H1 (cell line): Measurements from ENCODE around the gene MACROD2. TPM values are rescaled to one million over a fixed set of nuclear protein-coding genes. Genes with fewer than 3 reads are reported as not detected.

ENCODE experiments used
- CTCF ChIA-PET: fragments of 300-600 bp; sonication (Branson Sonifier 250); formaldehyde crosslinking; loops from one replicate; lab custom pipeline; 2021; ENCODE audit not compliant: partially characterized antibody; lab: Charles Lee
- POLR2A ChIA-PET: fragments of 300-600 bp; sonication (Branson Sonifier 250); formaldehyde crosslinking; loops from one replicate; lab custom pipeline; 2021; ENCODE audit warnings: inconsistent platforms; ENCODE audit not compliant: partially characterized antibody; lab: Charles Lee
- DNase-seq, 2 experiments: peaks; one replicate each; pipeline versions ENCODE4 v3.0.0 to v3.0.0-alpha.2; 2010 to 2022; ENCODE audit warnings: low spot score in 2 of 2, low read depth in 1 of 2, mixed read lengths in 1 of 2
- FAIRE-seq: peaks from 2 replicates; lab custom pipeline; 2011; peaks lifted over from hg19 to GRCh38; lab: Jason Lieb, UNC
- H2AFZ ChIP-seq: 2 replicates; pipeline ENCODE4 v1.8.1; 2012; ENCODE audit warnings: low read length, inconsistent platforms
- H2AK5ac ChIP-seq: 2 replicates; pipeline ENCODE4 v1.6.1; 2013; ENCODE audit warnings: low read depth, low read length
- H2BK120ac ChIP-seq: replicated peaks from 2 replicates; pipeline ENCODE3; 2013; ENCODE audit warnings: low read depth, low read length, inconsistent platforms
- H2BK12ac ChIP-seq: 2 replicates; pipeline ENCODE4 v1.6.1; 2013; ENCODE audit warnings: low read depth, low read length
- H2BK15ac ChIP-seq: 2 replicates; pipeline ENCODE4 v1.6.1; 2013; ENCODE audit warnings: low read length
- H2BK20ac ChIP-seq: 2 replicates; pipeline ENCODE4 v1.6.1; 2013; ENCODE audit warnings: low read length
- H2BK5ac ChIP-seq: 2 replicates; pipeline ENCODE4 v1.6.1; 2013; ENCODE audit warnings: low read depth, low read length
- H3K14ac ChIP-seq: 2 replicates; pipeline ENCODE4 v1.6.1; 2013; ENCODE audit warnings: inconsistent platforms; ENCODE audit not compliant: insufficient read length
- H3K18ac ChIP-seq: 2 replicates; pipeline ENCODE4 v1.6.1; 2013; ENCODE audit warnings: low read length; ENCODE audit errors: extremely low read depth
- H3K23ac ChIP-seq: 2 replicates; pipeline ENCODE4 v1.6.1; 2013; ENCODE audit warnings: inconsistent platforms; ENCODE audit not compliant: insufficient read length
- H3K23me2 ChIP-seq: 2 replicates; pipeline ENCODE4 v1.6.1; 2013; ENCODE audit warnings: low read depth, low read length
- H3K27ac ChIP-seq: 2 replicates; pipeline ENCODE4 v1.6.1; 2011; ENCODE audit warnings: low read depth, low read length, inconsistent platforms
- H3K27me3 ChIP-seq, 4 experiments: replicated peaks in 1 of 4; 1 replicate in 1 of 4; 2 replicates in 3 of 4; pipeline versions ENCODE4 v1.6.1 to v1.8.1; 2011 to 2013; ENCODE audit warnings: low read length in 3 of 4, mild to moderate bottlenecking in 3 of 4, inconsistent platforms in 2 of 4, mixed read lengths in 2 of 4, moderate library complexity in 1 of 4; ENCODE audit not compliant: control insufficient read depth in 3 of 4, insufficient read depth in 3 of 4; ENCODE audit errors: extremely low read depth in 1 of 4
- H3K36me3 ChIP-seq, 4 experiments: 2 replicates each; pipeline versions ENCODE4 v1.6.1 to v1.8.1; 2011 to 2013; ENCODE audit warnings: mild to moderate bottlenecking in 4 of 4, low read length in 3 of 4, moderate library complexity in 2 of 4, control low read depth in 1 of 4, inconsistent platforms in 1 of 4; ENCODE audit not compliant: insufficient read depth in 4 of 4, control insufficient read depth in 2 of 4
- H3K4ac ChIP-seq: replicated peaks from 2 replicates; pipeline ENCODE3; 2013; ENCODE audit warnings: low read length, low read depth, mixed read lengths, inconsistent platforms; ENCODE audit not compliant: insufficient read length
- H3K4me1 ChIP-seq, 4 experiments: replicated peaks in 1 of 4; 1 replicate in 1 of 4; 2 replicates in 3 of 4; pipeline versions ENCODE4 v1.6.1 to v1.8.1; 2011 to 2013; ENCODE audit warnings: low read length in 3 of 4, inconsistent platforms in 2 of 4, mixed read lengths in 1 of 4; ENCODE audit not compliant: insufficient read depth in 4 of 4, control insufficient read depth in 3 of 4
- H3K4me2 ChIP-seq, 2 experiments: 2 replicates each; pipeline versions ENCODE4 v1.6.1 to v1.8.1; 2011 to 2013; ENCODE audit warnings: low read depth in 2 of 2, low read length in 2 of 2, control low read depth in 1 of 2, inconsistent platforms in 1 of 2, mild to moderate bottlenecking in 1 of 2; ENCODE audit not compliant: insufficient read depth in 1 of 2
- H3K4me3 ChIP-seq, 4 experiments: fragments of 200-600, 300-600 bp in 1 of 4; sonication (generic), shearing (Covaris generic), sonication (Bioruptor Twin) in 1 of 4; 2 replicates each; pipeline versions ENCODE4 v1.5.1 to v1.8.1; 2011 to 2016; ENCODE audit warnings: low read length in 4 of 4, low read depth in 3 of 4, control low read depth in 2 of 4, inconsistent platforms in 2 of 4, mild to moderate bottlenecking in 2 of 4, mixed read lengths in 1 of 4, moderate library complexity in 1 of 4; ENCODE audit not compliant: insufficient read depth in 2 of 4; ENCODE audit errors: extremely low read depth in 1 of 4
- H3K56ac ChIP-seq: replicated peaks from 2 replicates; pipeline ENCODE3; 2013; ENCODE audit warnings: low read depth, mild to moderate bottlenecking, mixed read lengths, low read length, inconsistent platforms; ENCODE audit not compliant: insufficient read length
- H3K79me1 ChIP-seq: 2 replicates; pipeline ENCODE4 v1.6.1; 2013; ENCODE audit warnings: low read depth, low read length, control low read depth
- H3K79me2 ChIP-seq, 2 experiments: 2 replicates each; pipeline versions ENCODE4 v1.6.1 to v1.8.1; 2012 to 2013; ENCODE audit warnings: low read length in 2 of 2, mild to moderate bottlenecking in 2 of 2, inconsistent platforms in 1 of 2; ENCODE audit not compliant: insufficient read depth in 2 of 2, control insufficient read depth in 1 of 2
- H3K9ac ChIP-seq, 4 experiments: replicated peaks in 1 of 4; 1 replicate in 1 of 4; 2 replicates in 3 of 4; pipeline versions ENCODE4 v1.6.1 to v1.8.1; 2011 to 2013; ENCODE audit warnings: low read depth in 3 of 4, low read length in 3 of 4, control low read depth in 2 of 4, mild to moderate bottlenecking in 2 of 4, moderate library complexity in 2 of 4, inconsistent platforms in 1 of 4; ENCODE audit errors: extremely low read depth in 1 of 4
- H3K9me3 ChIP-seq, 2 experiments: 2 replicates each; pipeline versions ENCODE4 v1.6.1 to v1.8.1; 2012 to 2013; ENCODE audit warnings: mild to moderate bottlenecking in 2 of 2, moderate library complexity in 2 of 2, control low read depth in 1 of 2, inconsistent platforms in 1 of 2, low read depth in 1 of 2, low read length in 1 of 2, mixed read lengths in 1 of 2; ENCODE audit not compliant: insufficient read depth in 2 of 2
- H4K20me1 ChIP-seq, 2 experiments: replicated peaks in 1 of 2; 2 replicates each; pipeline versions ENCODE3 to v1.8.1; 2011 to 2013; ENCODE audit warnings: inconsistent platforms in 2 of 2, low read length in 2 of 2, mild to moderate bottlenecking in 1 of 2; ENCODE audit not compliant: insufficient read depth in 2 of 2, control insufficient read depth in 1 of 2
- H4K5ac ChIP-seq: 2 replicates; pipeline ENCODE4 v1.6.1; 2013; ENCODE audit warnings: low read length, low read depth, mixed read lengths, inconsistent platforms; ENCODE audit not compliant: insufficient read length
- H4K8ac ChIP-seq: 2 replicates; pipeline ENCODE4 v1.8.0; 2013; ENCODE audit warnings: mild to moderate bottlenecking, moderate library complexity, low read length, inconsistent platforms; ENCODE audit not compliant: insufficient read depth; ENCODE audit errors: extremely low read depth
- H4K91ac ChIP-seq: replicated peaks from 2 replicates; pipeline ENCODE3; 2013; ENCODE audit warnings: low read length, mixed read lengths, inconsistent platforms; ENCODE audit not compliant: insufficient read length
- GABPA ChIP-seq: IDR thresholded peaks from 2 replicates; pipeline ENCODE4 v1.6.1; 2011; ENCODE audit warnings: mild to moderate bottlenecking, low read length, moderate library complexity, borderline replicate concordance; ENCODE audit not compliant: insufficient read depth
- HDAC2 ChIP-seq, 2 experiments: fragments of 300-600 bp in 1 of 2; sonication (generic) in 1 of 2; IDR thresholded peaks; 2 replicates each; pipeline ENCODE4 v1.6.1; 2011 to 2012; ENCODE audit warnings: low read depth in 2 of 2, low read length in 2 of 2, mild to moderate bottlenecking in 2 of 2, moderate library complexity in 2 of 2, borderline replicate concordance in 1 of 2, inconsistent platforms in 1 of 2
- NANOG ChIP-seq: IDR thresholded peaks from 2 replicates; pipeline ENCODE4 v1.6.1; 2011; ENCODE audit warnings: low read length, low read depth, mild to moderate bottlenecking, inconsistent platforms; ENCODE audit not compliant: insufficient read depth, poor library complexity, severe bottlenecking
- SP4 ChIP-seq: IDR thresholded peaks from 2 replicates; pipeline ENCODE4 v1.6.1; 2012; ENCODE audit warnings: low read length, inconsistent platforms
- SRF ChIP-seq: IDR thresholded peaks from 2 replicates; pipeline ENCODE4 v1.6.1; 2011; ENCODE audit warnings: mild to moderate bottlenecking, low read depth, low read length, moderate library complexity
- TBP ChIP-seq: IDR thresholded peaks from 2 replicates; pipeline ENCODE4 v1.6.1; 2011; ENCODE audit warnings: low read depth, low read length, improper control_type of control experiment
- ZNF274 ChIP-seq: IDR thresholded peaks from 2 replicates; pipeline ENCODE4 v1.7.0; 2012; ENCODE audit warnings: low read length, borderline replicate concordance; ENCODE audit errors: extremely low read depth
- WGBS, 2 experiments: shearing (Covaris generic) in 1 of 2; methylation state at CpG; one replicate each; pipeline versions ENCODE4 v1.1.6 to v1.1.7; 2013 to 2015; ENCODE audit warnings: low lambda C conversion rate in 2 of 2, mixed read lengths in 2 of 2, inconsistent platforms in 1 of 2, low coverage in 1 of 2, missing lambda C conversion rate in 1 of 2; ENCODE audit not compliant: insufficient replicate concordance in 2 of 2, insufficient coverage in 1 of 2, insufficient read length in 1 of 2; ENCODE audit errors: extremely low coverage in 1 of 2, missing lambda C conversion rate in 1 of 2; 5-methylcytosine and 5-hydroxymethylcytosine counted together
- polyA plus RNA-seq, 7 experiments: library from polyadenylated mRNA; depleted of rRNA in 3 of 7; stranded (reverse) in 5 of 7; unstranded in 2 of 7; fragments of >200 nt in 5 of 7; fragments of 200-250 nt in 2 of 7; gene quantifications; 1 replicate in 5 of 7; 2 replicates in 1 of 7; 4 replicates in 1 of 7; pipeline versions ENCODE4 v1.2.1 to v1.2.3, GENCODE V29; 2011 to 2013; ENCODE audit warnings: missing spikeins in 2 of 7, mixed read lengths in 2 of 7
- total RNA-seq: library from RNA; stranded (reverse); fragmentation: NEBNext Ultra II Directional; extraction: Animal tissue kit (Norgen Biotek cat#: 25700); gene quantifications from 2 replicates; pipeline ENCODE4 v1.2.1, GENCODE V29; 2021
- TF ChIP-seq, protein P1 (sequence below): IDR thresholded peaks from 2 replicates; pipeline ENCODE4 v1.6.1; 2011; ENCODE audit warnings: low read length, improper control_type of control experiment
- TF ChIP-seq, protein P2 (sequence below): IDR thresholded peaks from 2 replicates; pipeline ENCODE4 v1.6.1; 2012; ENCODE audit warnings: low read length, inconsistent platforms
- TF ChIP-seq, protein P3 (sequence below): IDR thresholded peaks from 2 replicates; pipeline ENCODE4 v1.6.1; 2012; ENCODE audit warnings: inconsistent platforms

The MACROD2 gene
- total and polyA plus RNA-seq, 2 of the 8 experiments (the other 6 are each of a cell fraction or from before 2014, with no cell fraction given), result 0.70 to 3.9 TPM

DNA sequence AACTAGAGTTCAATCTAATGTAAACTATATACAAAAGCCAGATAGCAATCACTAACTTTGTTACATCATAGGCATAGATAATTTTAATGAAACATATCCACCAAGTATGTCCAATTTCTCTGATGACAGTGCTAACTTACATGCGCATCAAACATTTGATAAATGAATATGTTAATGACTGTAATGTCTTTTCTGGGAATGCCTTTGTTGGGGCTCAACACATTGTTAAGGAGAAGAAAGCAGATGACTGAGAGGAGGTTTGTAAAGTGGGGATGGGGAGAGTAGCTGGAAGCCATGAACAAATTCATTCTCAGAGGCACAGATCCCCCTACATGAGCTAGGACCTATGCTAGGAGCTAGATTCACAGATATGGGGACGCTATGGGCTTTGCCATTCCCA lies 1627.9 kb downstream of the MACROD2 start:
- ChIA-PET CTCF (no interaction called here), POLR2A (no interaction called here)
- Histone ChIP-seq H3K79me1 (no peaks in the 10 kb centered on the region), H4K20me1 (no peaks in the 10 kb centered on the region), H3K4me2 (no peak overlapping the region), H2BK20ac (no peak overlapping the region), H3K27me3 (no peaks in the 10 kb centered on the region; a peak in 1 of 7 replicates), H3K79me2 (no peaks in the 10 kb centered on the region), H3K23me2 (peaks cover 2% of the 10 kb centered on the region; the same call in 1 of the 2 replicates), H3K56ac (no peak overlapping the region), H3K9ac (no peak overlapping the region), H2BK120ac (peak overlapping the region; percentile 58), H3K14ac (no peak overlapping the region), H2BK12ac (no peak overlapping the region), H3K36me3 (no peaks in the 10 kb centered on the region), H2BK15ac (no peak overlapping the region), H3K9me3 (no peaks in the 10 kb centered on the region), H3K27ac (no peak overlapping the region), H2AK5ac (no peak overlapping the region), H4K5ac (no peak overlapping the region), H3K4me3 (no peak overlapping the region), H3K23ac (no peak overlapping the region), H3K4me1 (peaks cover 0 to 9% (median 5%) of the 10 kb centered on the region in 4 experiments; a peak in 5 of 7 replicates), H3K4ac (no peak overlapping the region), H2AFZ (no peak overlapping the region), H4K8ac (no peak overlapping the region), H4K91ac (peak overlapping the region; percentile 72), H3K18ac (no peak overlapping the region), H2BK5ac (no peak overlapping the region)
- FAIRE-seq (no peak), DNase-seq (no peak)
- WGBS, 2 experiments, result 92% methylated on average over 2 of the region's 2 CpGs; no CpG with 5 or more reads in 1 of the 2 experiments
- TF ChIP-seq, protein P1, sequence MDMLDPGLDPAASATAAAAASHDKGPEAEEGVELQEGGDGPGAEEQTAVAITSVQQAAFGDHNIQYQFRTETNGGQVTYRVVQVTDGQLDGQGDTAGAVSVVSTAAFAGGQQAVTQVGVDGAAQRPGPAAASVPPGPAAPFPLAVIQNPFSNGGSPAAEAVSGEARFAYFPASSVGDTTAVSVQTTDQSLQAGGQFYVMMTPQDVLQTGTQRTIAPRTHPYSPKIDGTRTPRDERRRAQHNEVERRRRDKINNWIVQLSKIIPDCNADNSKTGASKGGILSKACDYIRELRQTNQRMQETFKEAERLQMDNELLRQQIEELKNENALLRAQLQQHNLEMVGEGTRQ, result no peak
- TF ChIP-seq SRF (no peak), HDAC2 (IDR thresholded peaks at IDR 0.05; ENCODE audit: borderline replicate concordance in 1 of 2, low read depth in 2 of 2, low read length in 2 of 2) (no peak), ZNF274 (no peak), NANOG (no peak), TBP (no peak), GABPA (no peak), SP4 (no peak)
- TF ChIP-seq, protein P2, sequence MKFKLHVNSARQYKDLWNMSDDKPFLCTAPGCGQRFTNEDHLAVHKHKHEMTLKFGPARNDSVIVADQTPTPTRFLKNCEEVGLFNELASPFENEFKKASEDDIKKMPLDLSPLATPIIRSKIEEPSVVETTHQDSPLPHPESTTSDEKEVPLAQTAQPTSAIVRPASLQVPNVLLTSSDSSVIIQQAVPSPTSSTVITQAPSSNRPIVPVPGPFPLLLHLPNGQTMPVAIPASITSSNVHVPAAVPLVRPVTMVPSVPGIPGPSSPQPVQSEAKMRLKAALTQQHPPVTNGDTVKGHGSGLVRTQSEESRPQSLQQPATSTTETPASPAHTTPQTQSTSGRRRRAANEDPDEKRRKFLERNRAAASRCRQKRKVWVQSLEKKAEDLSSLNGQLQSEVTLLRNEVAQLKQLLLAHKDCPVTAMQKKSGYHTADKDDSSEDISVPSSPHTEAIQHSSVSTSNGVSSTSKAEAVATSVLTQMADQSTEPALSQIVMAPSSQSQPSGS, result no peak
- TF ChIP-seq, protein P3, sequence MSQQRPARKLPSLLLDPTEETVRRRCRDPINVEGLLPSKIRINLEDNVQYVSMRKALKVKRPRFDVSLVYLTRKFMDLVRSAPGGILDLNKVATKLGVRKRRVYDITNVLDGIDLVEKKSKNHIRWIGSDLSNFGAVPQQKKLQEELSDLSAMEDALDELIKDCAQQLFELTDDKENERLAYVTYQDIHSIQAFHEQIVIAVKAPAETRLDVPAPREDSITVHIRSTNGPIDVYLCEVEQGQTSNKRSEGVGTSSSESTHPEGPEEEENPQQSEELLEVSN, result no peak
